Activated CD8-positive, alpha-beta T cell treated with anti-CD3 and anti-CD28 coated beads for 36 hours (primary cell): ENCODE measurements around the gene XPR1. TPM values are rescaled to one million over a fixed set of nuclear protein-coding genes. Genes with fewer than 3 reads are reported as not detected.

Experiments used
- ATAC-seq: fragments of 200-7000 bp; cut with Tn5 transposase; one replicate; pipeline ENCODE4 v1.10.0; 2021; ENCODE audit warnings: mild to moderate bottlenecking, moderate library complexity
- CTCF ChIA-PET: fragments of 350-600 bp; sonication (Branson Sonifier 250); formaldehyde crosslinking; loops from one replicate; lab custom pipeline; 2021; ENCODE audit warnings: antibody characterized with exemption; lab: Charles Lee
- POLR2A ChIA-PET: fragments of 350-600 bp; sonication (Branson Sonifier 250); formaldehyde crosslinking; loops from one replicate; lab custom pipeline; 2021; ENCODE audit warnings: antibody characterized with exemption; lab: Charles Lee
- DNase-seq: peaks from one replicate; pipeline ENCODE4 v3.0.0-alpha.2; 2020
- H3K27ac Mint-ChIP-seq: one replicate; pipeline ENCODE4 v1.8.0; 2021; ENCODE audit warnings: mild to moderate bottlenecking, mixed read lengths
- H3K27me3 Mint-ChIP-seq: one replicate; pipeline ENCODE4 v1.8.0; 2021; ENCODE audit warnings: mixed read lengths
- H3K36me3 Mint-ChIP-seq: one replicate; pipeline ENCODE4 v1.8.0; 2021; ENCODE audit warnings: low read depth, mixed read lengths
- H3K4me1 Mint-ChIP-seq: one replicate; pipeline ENCODE4 v1.8.0; 2021; ENCODE audit warnings: low read depth, mixed read lengths
- H3K4me3 Mint-ChIP-seq: one replicate; pipeline ENCODE4 v1.8.0; 2021; ENCODE audit warnings: mild to moderate bottlenecking, moderate library complexity, mixed read lengths
- H3K9me3 Mint-ChIP-seq: one replicate; pipeline ENCODE4 v1.8.0; 2021; ENCODE audit warnings: mixed read lengths
- CTCF ChIP-seq: fragments of 200-600 bp; IDR thresholded peaks from one replicate; pipeline ENCODE4 v1.8.0; 2022; ENCODE audit warnings: antibody characterized with exemption, mild to moderate bottlenecking
- intact Hi-C: fragments of 100-400 bp; cut with micrococcal nuclease; formaldehyde crosslinking; loops from one replicate; pipeline ENCODE4 v1.10.0; 2022
- total RNA-seq, 2 experiments: library from RNA; stranded (reverse); gene quantifications; one replicate each; pipeline ENCODE4 v1.2.3, GENCODE V29; 2021

The XPR1 gene
- total RNA-seq, 2 experiments from 2014 or later = 12.8 to 14.4 TPM

GRCh38 chr1:180765151-180765550 is 133.3 kb downstream of the XPR1 start:
- Mint-ChIP-seq H3K36me3 (peaks cover 3% of the 10 kb centered on the region), H3K27ac (no peak overlapping the region), H3K4me1 (peaks cover 3% of the 10 kb centered on the region), H3K9me3 (peaks cover 5% of the 10 kb centered on the region), H3K4me3 (no peak overlapping the region), H3K27me3 (no peaks in the 10 kb centered on the region)
- ATAC-seq (no peak), DNase-seq (no peak)
- intact Hi-C loops = no loop called here
- ChIA-PET CTCF (interaction anchor here (0.7 kb wide), 1 partner anchor 83 kb away, joined by 3 read pairs; no protein-coding TSS in a partner anchor), POLR2A (no interaction called here)
- TF ChIP-seq CTCF = no peak

- H3K9me3 Mint-ChIP-seq = peaks cover 8% of the 10 kb centered on the region
- DNase-seq (no peak), ATAC-seq (no peak)
- TF ChIP-seq CTCF = no peak
- peaks cover 15% of the 10 kb centered on the region for H3K4me1 Mint-ChIP-seq
- ChIA-PET CTCF (no interaction called here), POLR2A (no interaction called here)
- no peak overlapping the region for H3K27ac Mint-ChIP-seq
- peaks cover 6% of the 10 kb centered on the region for H3K36me3 Mint-ChIP-seq
- no peaks in the 10 kb centered on the region for H3K27me3 Mint-ChIP-seq
- no peak overlapping the region for H3K4me3 Mint-ChIP-seq
- intact Hi-C loops = no loop called here
Observed at GRCh38 chr1:180769889-180770288, 138.1 kb downstream of the XPR1 start.

GRCh38 chr1:180773210-180773865 is 141.5 kb downstream of the XPR1 start:
- Mint-ChIP-seq H3K4me1 (peaks cover 15% of the 10 kb centered on the region), H3K4me3 (no peak overlapping the region), H3K27ac (no peak overlapping the region), H3K36me3 (peaks cover 6% of the 10 kb centered on the region), H3K9me3 (peaks cover 8% of the 10 kb centered on the region), H3K27me3 (no peaks in the 10 kb centered on the region)
- intact Hi-C loops = no loop called here
- no peak for TF ChIP-seq CTCF
- no peak for DNase-seq
- CTCF ChIA-PET = no interaction called here
- POLR2A ChIA-PET = no interaction called here
- ATAC-seq = no peak

- TF ChIP-seq CTCF = no peak
- Mint-ChIP-seq H3K36me3 (peaks cover 5% of the 10 kb centered on the region), H3K4me1 (peaks cover 14% of the 10 kb centered on the region), H3K9me3 (peaks cover 3% of the 10 kb centered on the region), H3K27ac (no peak overlapping the region), H3K4me3 (no peak overlapping the region), H3K27me3 (no peaks in the 10 kb centered on the region)
- intact Hi-C loops = no loop called here
- ATAC-seq = no peak
- ChIA-PET POLR2A (no interaction called here), CTCF (interaction anchor here (1.1 kb wide), 1 partner anchor 14 kb away, joined by 3 read pairs; no protein-coding TSS in a partner anchor)
- DNase-seq = no peak
Observed at GRCh38 chr1:180775801-180776200, 144.0 kb downstream of the XPR1 start.

GRCh38 chr1:180777072-180777689 is 145.4 kb downstream of the XPR1 start:
- ChIA-PET POLR2A (no interaction called here), CTCF (interaction anchor here (0.8 kb wide), 1 partner anchor 30 kb away, joined by 3 read pairs; no protein-coding TSS in a partner anchor)
- intact Hi-C loops = no loop called here
- peaks cover 12% of the 10 kb centered on the region for H3K4me1 Mint-ChIP-seq
- H3K9me3 Mint-ChIP-seq = no peaks in the 10 kb centered on the region
- no peak for TF ChIP-seq CTCF
- H3K27ac Mint-ChIP-seq = no peak overlapping the region
- no peak for DNase-seq
- no peak overlapping the region for H3K4me3 Mint-ChIP-seq
- H3K27me3 Mint-ChIP-seq = no peaks in the 10 kb centered on the region
- peaks cover 3% of the 10 kb centered on the region for H3K36me3 Mint-ChIP-seq
- no peak for ATAC-seq
